ENCODE measurements around the gene TTC39C.

TTC39C gene

GRCh38 chr18:23992089-23992940 is 22.2 kb upstream of the TTC39C start:
- no peak for DNase-seq (ENCODE audit: low spot score)

GRCh38 chr18:23992941-23993280 is 21.6 kb upstream of the TTC39C start:
- no peak for DNase-seq (ENCODE audit: low spot score)

DNA sequence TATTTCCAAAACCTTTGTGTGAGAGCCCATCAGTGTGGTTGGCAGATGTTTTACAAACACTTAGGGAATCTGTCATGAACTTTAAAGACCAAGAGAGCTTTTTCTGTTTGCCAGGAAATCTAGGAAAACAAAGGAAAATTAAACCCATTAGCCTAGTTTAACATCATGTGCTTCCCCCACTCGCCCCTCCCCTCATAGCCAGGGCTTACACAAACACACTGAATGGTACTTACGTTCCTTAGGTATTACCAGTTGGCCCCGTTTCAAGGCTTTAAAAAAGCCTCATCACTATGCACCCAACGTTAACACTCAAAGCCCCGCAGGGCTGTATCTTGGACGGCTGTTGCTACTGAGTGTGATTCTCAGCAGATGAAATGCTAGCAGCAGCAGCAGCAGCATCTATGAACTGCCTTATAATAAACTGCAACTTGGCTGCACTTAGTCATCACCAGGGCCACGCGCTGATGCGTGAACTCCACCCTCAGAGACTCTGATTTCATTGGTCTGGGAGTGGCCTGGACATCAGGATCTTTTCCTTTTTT is 20.1 kb upstream of the TTC39C start:
- DNase-seq (ENCODE audit: low spot score) = no peak

GRCh38 chr18:23995180-23995579 is 19.4 kb upstream of the TTC39C start:
- DNase-seq (ENCODE audit: low spot score) = no peak

- no peak for DNase-seq (ENCODE audit: low spot score)
These were observed 16.5 kb upstream of the TTC39C start for GRCh38 chr18:23998018-23998417.

DNA sequence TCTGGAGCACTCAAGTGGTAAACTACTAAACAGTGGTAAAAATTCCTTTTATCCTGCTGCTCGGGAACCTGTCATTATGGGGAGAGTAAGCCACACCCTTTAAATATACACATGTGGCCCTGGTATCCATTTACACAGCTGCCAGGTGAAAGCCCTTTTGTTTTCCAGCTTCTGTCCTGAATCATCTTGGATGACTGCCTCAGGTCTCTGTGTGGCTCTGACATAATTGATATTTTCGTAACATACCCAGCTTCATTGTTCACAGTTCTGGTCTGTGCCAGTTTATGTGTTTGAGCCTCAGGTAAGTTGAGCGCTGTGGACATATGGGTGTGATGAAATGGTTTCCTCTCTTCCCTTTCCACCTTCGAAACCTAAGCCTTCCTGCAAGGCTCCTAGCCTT is 15.7 kb upstream of the TTC39C start:
- no peak for DNase-seq (ENCODE audit: low spot score)

DNA sequence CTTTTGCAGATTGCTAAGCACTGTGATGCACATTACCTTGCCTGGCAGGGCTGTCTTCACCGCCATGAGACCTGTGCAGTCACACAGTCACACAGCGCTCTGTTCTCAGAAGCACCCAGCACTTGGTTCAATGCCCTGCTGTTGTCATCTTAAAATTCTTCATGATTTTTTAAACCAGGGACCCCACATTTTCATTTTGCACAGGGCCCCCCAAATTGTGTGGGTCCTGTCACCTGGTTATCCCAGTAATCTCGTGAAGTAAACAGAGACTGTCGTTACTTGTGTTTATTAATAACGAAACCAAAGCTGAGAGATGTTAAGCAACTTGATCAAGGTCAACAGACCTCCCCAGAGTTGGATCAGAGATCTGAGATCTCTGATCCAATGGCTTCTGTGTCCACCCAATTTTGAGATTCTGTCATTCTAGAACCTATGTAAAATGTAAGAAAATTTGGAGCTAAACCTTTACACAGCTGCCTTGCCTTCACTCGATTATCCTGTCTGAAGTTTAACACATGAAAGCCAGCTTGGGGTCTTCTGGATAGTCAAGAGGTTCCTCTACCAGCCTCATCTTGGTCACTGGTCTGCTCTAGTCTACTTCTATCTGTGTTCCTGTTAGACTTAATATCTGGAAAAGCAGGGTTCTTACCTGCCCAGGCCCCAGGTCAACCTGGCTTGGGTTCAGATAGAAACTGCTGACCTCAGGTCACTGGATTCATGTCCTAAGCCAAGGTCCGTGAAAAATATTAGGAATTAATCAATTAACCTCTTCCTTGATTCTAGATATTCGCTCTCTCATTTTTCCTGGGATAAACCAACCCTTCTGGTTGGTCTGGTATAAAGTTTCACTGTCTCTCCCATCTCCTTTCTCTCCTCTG is 13.7 kb upstream of the TTC39C start:
- no peak for DNase-seq (ENCODE audit: low spot score)

DNA sequence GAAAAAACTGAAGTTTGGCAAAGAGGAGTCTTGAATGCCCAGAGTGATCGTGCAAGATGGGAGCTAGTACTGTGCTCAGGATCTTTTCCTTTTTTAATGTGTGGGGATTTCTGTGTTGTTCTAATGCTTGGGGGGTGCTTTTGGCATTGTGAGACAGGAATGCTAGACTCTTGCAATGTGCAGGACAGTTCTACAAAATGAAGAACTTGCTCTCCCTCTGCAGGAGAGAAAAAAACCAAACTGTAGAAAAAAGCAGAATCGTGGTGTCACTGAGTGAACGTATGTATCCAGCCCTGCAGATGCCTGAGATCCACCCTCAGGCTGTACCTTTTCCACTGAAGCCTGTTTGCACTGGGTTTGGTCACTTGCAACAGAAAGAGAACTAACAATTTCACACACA is 12.1 kb upstream of the TTC39C start:
- no peak for DNase-seq (ENCODE audit: low spot score)

- no peak for DNase-seq (ENCODE audit: low spot score)
These were observed 11.3 kb upstream of the TTC39C start for GRCh38 chr18:24003288-24003687.

- DNase-seq (ENCODE audit: low spot score) = no peak
These were observed 10.5 kb upstream of the TTC39C start for GRCh38 chr18:24003903-24004640.

- DNase-seq (ENCODE audit: low spot score) = no peak
These were observed 7.7 kb upstream of the TTC39C start for GRCh38 chr18:24006712-24007313.

DNA sequence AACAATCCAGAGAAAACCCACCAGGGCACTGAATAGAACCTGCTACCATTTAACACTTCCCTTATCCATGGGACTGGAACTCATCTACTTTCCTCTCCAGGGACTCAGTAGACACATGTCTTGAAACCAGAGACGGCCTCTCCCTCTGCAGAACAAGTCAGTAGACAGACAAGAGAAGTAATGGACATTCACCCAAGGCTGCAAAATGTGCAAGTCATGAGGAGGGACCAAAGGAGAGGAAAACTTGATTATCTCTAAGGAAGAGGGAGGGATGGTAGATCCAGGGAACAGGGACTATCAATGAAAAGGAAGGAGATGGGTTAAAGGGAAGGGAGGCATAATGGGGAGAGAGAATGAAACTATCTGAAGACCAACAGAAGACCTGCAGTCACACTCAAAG is 5.3 kb upstream of the TTC39C start:
- no peak for DNase-seq (ENCODE audit: low spot score)

DNA sequence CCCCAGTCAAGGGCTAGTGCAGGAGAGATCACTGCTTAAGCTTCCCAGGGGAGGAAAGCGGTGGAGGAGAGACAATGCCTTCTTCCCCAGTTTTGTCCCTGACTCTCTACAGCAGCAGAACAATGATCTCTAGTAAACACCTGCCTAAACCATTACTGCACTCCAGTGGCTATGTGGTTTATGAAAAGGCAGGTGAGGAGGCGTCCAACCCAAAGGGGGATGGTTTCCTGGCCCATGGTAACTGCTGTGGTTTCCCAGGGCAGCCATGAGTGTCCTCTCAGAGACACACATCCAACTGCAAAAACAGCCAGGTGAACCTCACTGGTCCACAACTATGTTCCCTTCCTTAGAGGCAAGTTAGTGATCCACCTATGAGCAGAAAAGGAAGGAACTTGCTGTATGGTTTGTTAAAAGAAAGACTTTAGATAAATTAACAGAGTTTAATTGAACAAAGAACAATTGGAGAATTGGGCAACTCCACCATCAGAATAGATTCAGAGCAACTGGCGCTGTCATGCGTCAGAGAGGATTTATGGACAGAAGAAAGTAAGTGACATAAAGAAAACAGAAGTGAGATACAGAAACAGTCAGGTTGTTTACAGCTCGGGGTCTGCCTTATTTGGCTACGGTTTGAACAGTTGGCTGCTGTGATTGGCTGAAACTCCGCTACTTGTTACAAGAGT is 4.8 kb upstream of the TTC39C start:
- no peak for DNase-seq (ENCODE audit: low spot score)

GRCh38 chr18:24010673-24011072 is 3.9 kb upstream of the TTC39C start:
- no peak for DNase-seq (ENCODE audit: low spot score)

GRCh38 chr18:24011123-24011917 is 3.2 kb upstream of the TTC39C start:
- no peak for DNase-seq (ENCODE audit: low spot score)

DNA sequence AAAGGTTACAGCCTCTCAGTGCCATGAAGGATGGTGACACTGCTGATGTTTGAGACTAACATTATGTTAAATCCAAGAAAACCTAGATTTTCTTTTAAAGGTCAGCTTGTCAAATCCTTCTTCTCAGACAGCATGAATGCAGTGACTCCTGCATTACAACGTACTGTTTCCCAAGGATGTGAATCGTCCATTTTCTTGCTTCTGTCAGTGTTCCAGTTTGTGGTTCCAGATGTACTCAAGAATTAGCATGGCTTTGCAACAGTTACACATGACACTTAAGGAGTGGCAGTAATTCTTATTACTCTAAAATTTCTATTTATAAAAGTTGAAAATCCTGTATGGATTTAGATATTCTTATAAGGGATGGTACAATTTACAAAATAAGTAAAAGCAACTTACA is 1.5 kb upstream of the TTC39C start:
- no peak for DNase-seq (ENCODE audit: low spot score)

DNA sequence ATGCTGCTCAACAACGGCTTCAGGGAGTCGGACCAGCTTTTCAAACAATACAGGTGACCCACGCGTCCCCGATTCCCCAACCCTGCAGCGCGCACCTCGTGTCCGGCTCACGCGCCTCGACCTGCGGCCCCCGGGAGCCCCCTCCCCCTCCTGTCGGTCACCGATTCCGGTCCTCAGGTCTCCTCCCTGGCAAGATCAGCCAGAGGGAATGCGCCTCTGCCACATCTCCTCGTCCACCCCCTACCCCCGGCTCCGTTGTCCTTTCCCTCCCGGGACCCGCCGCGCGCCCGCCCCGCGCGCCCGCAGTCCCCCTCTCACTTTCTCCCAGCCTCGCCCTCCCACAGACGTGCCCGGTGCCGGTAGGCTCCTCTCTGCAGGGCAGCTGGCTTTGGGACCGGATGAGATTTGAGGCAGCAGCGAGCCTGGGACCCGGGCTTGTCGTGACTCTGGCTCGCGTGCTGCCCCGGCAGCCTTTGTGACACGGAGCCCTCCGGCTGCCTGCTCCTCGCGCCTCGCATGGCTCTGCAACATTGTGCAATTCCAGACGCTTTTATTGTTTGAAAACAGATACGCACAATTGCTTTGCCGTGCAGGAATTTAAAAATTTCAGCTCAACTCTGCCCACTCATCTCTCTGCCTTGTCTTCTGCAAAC is 558 bp downstream of the TTC39C start:
- peak; percentile 19 for DNase-seq (ENCODE audit: low spot score)

DNA sequence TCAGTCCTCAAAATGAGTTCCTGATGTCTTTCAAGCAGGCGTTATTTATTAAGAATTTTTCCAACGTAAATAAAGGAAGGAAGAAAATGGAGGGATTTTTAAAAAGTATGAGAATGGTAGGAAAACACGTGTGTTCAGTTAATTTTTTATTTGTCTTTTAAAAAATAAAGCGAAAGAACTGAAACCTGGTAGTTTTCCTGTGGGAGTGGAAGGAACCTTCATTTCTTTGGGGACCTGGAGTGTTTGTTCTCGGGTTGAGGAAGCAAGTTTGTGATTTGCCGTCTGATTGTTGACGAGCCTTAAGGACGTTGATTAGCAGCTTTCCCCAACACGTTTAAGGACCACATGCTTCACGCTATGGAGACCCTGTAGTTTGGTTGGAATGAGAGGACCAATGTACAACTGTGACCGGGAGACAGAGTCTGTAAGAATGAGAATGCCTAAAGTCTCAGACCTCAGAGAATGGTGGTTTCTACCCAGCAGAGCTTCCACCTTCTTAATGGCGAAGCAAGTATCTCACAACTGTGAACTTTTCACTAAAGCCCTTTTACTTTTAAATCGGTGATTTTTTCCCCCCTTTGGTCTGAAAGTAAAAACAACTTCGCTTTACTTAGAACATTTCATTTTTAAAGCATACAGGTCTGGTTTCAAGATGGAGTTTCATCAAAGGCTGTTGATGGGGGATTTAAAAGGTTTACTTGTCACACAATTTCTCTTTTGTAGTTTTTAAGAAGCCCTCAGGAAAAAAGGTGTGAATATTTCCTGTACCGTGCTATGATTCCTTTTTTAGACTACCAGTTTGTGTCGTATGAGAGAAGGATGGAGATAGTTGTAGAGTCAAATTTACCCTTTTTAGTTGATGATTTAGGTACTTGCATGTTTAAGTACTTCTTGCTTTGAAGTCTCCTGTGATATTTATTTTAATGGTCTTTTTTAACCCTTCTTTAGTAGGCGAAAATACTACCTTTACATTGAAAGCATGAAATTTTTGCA is 1.4 kb downstream of the TTC39C start:
- DNase-seq (ENCODE audit: low spot score) = no peak

GRCh38 chr18:24016643-24017042 is 2.1 kb downstream of the TTC39C start:
- no peak for DNase-seq (ENCODE audit: low spot score)
